Measurements from ENCODE around the gene PHYH.

DNA sequence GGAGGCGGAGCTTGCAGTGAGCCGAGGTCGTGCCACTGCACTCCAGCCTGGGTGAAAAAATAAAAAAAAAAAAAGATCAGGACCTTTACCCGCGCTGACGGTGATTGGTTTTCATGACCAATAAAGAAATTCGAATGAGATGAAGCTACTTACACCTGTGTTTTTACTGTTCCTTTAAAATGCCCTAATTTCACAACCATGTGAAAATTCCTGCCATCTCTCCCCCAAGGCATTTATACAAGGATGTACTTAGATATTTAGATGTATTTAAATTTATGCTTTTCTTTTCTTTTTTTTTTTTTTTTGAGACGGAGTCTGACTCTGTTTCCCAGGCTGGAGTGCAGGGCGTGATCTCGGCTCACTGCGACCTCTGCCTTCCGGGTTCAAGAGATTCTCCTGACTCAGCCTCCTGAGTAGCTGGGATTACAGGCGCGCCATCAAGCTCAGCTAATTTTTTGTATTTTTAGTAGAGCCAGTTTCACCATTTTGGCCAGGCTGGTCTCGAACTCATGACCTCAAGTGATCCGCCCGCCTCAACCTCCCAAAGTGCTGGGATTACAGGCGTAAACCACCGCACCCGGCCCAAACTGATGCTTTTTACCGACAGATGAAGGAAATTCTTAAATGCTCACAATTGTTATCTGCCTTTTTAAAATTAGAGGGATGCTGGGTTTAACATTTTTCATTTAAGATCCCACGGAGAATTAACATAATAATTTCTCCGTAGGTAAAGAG lies 3.1 kb upstream of the PHYH start:
- TF ChIP-seq, protein P1, sequence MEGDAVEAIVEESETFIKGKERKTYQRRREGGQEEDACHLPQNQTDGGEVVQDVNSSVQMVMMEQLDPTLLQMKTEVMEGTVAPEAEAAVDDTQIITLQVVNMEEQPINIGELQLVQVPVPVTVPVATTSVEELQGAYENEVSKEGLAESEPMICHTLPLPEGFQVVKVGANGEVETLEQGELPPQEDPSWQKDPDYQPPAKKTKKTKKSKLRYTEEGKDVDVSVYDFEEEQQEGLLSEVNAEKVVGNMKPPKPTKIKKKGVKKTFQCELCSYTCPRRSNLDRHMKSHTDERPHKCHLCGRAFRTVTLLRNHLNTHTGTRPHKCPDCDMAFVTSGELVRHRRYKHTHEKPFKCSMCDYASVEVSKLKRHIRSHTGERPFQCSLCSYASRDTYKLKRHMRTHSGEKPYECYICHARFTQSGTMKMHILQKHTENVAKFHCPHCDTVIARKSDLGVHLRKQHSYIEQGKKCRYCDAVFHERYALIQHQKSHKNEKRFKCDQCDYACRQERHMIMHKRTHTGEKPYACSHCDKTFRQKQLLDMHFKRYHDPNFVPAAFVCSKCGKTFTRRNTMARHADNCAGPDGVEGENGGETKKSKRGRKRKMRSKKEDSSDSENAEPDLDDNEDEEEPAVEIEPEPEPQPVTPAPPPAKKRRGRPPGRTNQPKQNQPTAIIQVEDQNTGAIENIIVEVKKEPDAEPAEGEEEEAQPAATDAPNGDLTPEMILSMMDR (IDR thresholded peaks at IDR 0.05), result no peak
- no peak for TF ChIP-seq POLR2A (IDR thresholded peaks at IDR 0.05)

All from body of pancreas (tissue), 4 donors.